Omental fat pad (tissue), 4 donors: ENCODE results near the gene SCAMP4. TPM values are rescaled to one million over a fixed set of nuclear protein-coding genes. Genes with fewer than 3 reads are reported as not detected.

Experiments used
- ATAC-seq: fragments of 150-250 bp; one replicate; pipeline ENCODE4 v1.9.1; 2016; ENCODE audit warnings: mild to moderate bottlenecking, moderate library complexity; ENCODE audit not compliant: low FRiP score
- DNase-seq: peaks from one replicate; pipeline ENCODE4 v3.0.0-alpha.2; 2019; ENCODE audit warnings: low spot score
- CTCF ChIP-seq, 3 donors: fragments of 450-650 bp; IDR thresholded peaks; one replicate each; pipeline ENCODE4 v1.5.1; 2016 to 2017; ENCODE audit warnings: antibody characterized with exemption in 3 of 3, mild to moderate bottlenecking in 3 of 3, moderate library complexity in 2 of 3
- total RNA-seq, 4 donors: library from RNA; depleted of rRNA; stranded (reverse); fragments of >200 nt; gene quantifications; one replicate each; pipeline ENCODE4 v1.1.0, GENCODE V29; 2016

SCAMP4 gene
- total RNA-seq, 4 donors from 2014 or later = 38.0 to 57.8 (median 45.6) TPM

- no peak for TF ChIP-seq CTCF (IDR thresholded peaks at IDR 0.05)
- DNase-seq (no peak), ATAC-seq (no peak)
These were observed 13.8 kb downstream of the SCAMP4 start for GRCh38 chr19:1918975-1919374.

DNA sequence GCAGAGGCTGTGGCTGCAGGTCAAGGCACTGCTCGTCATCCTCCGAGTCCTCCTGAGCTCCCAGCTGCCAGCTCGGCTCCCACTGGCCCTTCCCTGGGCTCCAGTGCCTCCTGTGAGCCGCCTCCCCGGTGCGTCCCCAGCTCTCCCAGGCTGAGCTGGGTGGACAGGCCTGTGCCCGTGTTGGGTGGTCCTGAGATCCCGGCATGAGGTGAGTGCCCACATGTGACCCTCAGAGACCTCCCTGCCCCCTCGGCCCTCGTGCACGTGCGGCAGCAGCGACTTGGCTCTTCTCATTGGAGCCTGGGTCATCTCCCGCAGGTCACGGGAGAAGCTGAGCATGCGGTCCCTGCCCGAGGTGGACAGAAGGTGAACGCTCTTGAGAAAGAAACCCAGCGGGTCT lies 15.4 kb downstream of the SCAMP4 start:
- no peak for TF ChIP-seq CTCF (IDR thresholded peaks at IDR 0.05)
- ATAC-seq = no peak
- no peak for DNase-seq

DNA sequence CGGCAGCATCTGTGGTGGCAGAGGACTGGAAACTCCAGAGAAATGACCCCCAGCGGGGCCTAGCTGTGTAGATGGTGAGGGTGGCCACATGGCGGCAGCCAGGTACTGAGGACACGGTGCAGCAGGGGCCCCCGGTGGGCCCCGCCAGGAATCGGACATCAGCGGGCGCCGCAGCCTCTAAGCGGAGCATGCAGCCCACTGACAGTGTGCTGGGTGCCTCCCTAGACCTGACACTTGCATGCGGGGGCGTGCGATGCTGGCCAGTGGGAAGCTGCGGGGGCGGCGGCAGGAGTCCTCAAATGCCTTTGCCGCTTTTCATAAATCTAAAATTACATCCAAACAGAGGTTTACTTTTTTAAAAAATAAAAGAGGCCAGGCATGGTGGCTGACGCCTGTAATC lies 16.1 kb downstream of the SCAMP4 start:
- no peak for ATAC-seq
- TF ChIP-seq CTCF (IDR thresholded peaks at IDR 0.05) = no peak
- no peak for DNase-seq

- DNase-seq (no peak), ATAC-seq (no peak)
- no peak for TF ChIP-seq CTCF (IDR thresholded peaks at IDR 0.05)
These were observed 16.6 kb downstream of the SCAMP4 start for GRCh38 chr19:1921825-1922224.

DNA sequence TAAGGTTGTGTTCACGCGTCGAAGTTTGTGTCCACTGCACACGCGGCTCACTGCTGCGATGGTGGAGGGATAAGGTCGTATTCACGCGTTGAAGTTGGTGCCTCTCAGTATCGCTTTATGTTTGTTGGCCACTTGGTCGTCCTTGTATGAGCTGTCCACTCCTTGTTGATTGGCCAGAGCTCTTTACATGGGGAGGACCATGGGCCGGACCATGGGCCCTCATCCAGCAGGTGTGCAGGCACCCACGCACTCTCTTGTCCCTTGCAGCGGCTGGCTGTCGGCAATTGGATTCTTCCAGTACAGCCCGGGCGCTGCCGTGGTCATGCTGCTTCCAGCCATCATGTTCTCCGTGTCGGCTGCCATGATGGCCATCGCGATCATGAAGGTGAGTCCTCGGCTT lies 17.6 kb downstream of the SCAMP4 start:
- TF ChIP-seq CTCF (IDR thresholded peaks at IDR 0.05) = no peak
- DNase-seq (no peak), ATAC-seq (no peak)

- no peak for ATAC-seq
These were observed 18.1 kb downstream of the SCAMP4 start for GRCh38 chr19:1923319-1923718.

More at GRCh38 chr19:1923319-1923718, 18.1 kb downstream of the SCAMP4 start:
- DNase-seq = no peak
- TF ChIP-seq CTCF (IDR thresholded peaks at IDR 0.05) = no peak
